Choroid plexus epithelial cell (primary cell): ENCODE results near the gene HECW1.

Experiments used
- DNase-seq: peaks from one replicate; pipeline ENCODE4 v3.0.0-alpha.2; 2010; ENCODE audit warnings: low read depth
- H3K4me3 ChIP-seq: 2 replicates; pipeline ENCODE4 v1.5.1; 2011; ENCODE audit warnings: low read depth, mild to moderate bottlenecking, control low read depth, low read length, moderate library complexity
- TF ChIP-seq, protein P1 (sequence below): conservative IDR thresholded peaks from 2 replicates; pipeline ENCODE4 v1.5.1; 2011; ENCODE audit warnings: low read depth, mild to moderate bottlenecking, control low read depth, inconsistent platforms, low read length, moderate library complexity

HECW1 gene

DNA sequence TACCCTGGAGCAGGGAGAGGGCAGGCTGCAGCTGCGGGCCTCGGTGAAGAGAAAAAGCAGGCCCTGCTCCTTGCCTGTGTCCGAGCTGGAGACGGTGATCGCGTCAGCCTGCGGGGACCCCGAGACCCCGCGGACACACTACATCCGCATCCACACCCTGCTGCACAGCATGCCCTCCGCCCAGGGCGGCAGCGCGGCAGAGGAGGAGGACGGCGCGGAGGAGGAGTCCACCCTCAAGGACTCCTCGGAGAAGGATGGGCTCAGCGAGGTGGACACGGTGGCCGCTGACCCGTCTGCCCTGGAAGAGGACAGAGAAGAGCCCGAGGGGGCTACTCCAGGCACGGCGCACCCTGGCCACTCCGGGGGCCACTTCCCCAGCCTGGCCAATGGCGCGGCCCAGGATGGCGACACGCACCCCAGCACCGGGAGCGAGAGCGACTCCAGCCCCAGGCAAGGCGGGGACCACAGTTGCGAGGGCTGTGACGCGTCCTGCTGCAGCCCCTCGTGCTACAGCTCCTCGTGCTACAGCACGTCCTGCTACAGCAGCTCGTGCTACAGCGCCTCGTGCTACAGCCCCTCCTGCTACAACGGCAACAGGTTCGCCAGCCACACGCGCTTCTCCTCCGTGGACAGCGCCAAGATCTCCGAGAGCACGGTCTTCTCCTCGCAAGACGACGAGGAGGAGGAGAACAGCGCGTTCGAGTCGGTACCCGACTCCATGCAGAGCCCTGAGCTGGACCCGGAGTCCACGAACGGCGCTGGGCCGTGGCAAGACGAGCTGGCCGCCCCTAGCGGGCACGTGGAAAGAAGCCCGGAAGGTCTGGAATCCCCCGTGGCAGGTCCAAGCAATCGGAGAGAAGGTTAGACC, 332.5 kb downstream of the HECW1 start:
- no peak for DNase-seq
- H3K4me3 ChIP-seq, result no peak overlapping the region
- TF ChIP-seq, protein P1, sequence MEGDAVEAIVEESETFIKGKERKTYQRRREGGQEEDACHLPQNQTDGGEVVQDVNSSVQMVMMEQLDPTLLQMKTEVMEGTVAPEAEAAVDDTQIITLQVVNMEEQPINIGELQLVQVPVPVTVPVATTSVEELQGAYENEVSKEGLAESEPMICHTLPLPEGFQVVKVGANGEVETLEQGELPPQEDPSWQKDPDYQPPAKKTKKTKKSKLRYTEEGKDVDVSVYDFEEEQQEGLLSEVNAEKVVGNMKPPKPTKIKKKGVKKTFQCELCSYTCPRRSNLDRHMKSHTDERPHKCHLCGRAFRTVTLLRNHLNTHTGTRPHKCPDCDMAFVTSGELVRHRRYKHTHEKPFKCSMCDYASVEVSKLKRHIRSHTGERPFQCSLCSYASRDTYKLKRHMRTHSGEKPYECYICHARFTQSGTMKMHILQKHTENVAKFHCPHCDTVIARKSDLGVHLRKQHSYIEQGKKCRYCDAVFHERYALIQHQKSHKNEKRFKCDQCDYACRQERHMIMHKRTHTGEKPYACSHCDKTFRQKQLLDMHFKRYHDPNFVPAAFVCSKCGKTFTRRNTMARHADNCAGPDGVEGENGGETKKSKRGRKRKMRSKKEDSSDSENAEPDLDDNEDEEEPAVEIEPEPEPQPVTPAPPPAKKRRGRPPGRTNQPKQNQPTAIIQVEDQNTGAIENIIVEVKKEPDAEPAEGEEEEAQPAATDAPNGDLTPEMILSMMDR, result no peak

DNA sequence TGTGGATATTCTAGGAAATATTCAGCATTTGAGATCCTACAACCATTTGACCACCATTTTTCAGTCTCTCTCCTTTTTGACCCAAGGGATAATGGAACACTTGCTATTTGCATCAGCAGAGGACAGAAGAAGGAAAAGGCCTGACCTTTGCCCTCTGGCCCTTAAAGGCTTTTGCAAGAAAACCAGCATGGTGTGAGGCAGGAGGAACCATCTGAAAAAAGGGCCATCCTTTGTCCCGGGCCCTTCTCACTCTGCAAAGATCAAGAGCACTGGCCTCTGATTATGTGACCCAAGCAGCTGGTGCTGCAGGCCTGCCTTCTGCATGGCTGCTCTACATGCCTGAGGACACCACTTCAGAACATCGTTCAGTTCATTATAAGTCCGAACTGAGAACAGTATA, 337.1 kb downstream of the HECW1 start:
- TF ChIP-seq, protein P1, result no peak
- H3K4me3 ChIP-seq, result no peak overlapping the region
- no peak for DNase-seq

DNA sequence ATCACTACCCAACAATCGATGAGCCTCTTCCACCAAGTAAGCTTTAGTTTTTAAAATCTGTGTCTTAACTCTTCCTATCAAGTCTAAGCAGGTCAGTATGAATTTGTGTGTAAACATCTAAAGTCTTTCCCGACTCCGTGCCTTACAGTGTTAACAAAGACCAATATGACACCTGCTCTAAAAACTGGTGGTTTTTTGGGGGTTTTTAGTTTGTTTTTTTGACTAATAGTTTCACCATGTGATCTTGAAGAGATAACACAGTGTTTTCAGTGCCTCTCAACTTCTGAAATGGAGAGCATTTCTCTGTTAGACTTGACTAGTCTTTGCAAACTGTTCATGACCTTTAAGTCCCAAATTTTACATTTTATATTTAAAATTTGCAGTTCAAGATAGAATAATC, 338.4 kb downstream of the HECW1 start:
- TF ChIP-seq, protein P1, result no peak
- no peak overlapping the region for H3K4me3 ChIP-seq
- DNase-seq, result no peak

DNA sequence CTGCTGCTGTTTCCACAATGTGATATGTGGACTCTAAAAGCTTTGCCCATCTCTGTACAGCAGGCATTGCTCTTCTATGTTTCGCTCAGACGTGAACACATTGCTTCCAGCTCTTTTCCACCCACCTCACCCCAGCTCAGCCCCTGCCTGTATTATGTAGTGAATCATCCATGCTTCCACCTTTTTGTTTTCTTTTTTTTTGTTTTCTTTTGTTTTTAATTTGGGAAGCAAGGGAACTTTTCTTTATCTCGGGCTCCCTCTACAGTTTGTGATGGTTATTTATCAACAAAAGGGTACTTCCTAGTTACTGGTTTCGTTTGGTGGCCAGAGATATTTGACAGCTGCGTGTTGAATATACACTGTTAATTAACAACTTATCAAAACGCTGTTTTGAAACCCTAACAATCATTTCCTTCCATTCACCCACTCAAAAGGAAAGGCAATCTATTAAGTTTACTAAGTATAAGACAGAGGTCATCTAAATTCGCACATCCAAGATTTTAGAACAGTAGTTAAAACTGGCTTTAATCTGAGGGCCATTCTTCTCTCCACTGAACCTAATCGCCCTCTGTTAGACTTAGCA, 342.6 kb downstream of the HECW1 start:
- TF ChIP-seq, protein P1, result peak; percentile 62
- peak; percentile 70 for DNase-seq
- peak overlapping the region; percentile 30 for H3K4me3 ChIP-seq

DNA sequence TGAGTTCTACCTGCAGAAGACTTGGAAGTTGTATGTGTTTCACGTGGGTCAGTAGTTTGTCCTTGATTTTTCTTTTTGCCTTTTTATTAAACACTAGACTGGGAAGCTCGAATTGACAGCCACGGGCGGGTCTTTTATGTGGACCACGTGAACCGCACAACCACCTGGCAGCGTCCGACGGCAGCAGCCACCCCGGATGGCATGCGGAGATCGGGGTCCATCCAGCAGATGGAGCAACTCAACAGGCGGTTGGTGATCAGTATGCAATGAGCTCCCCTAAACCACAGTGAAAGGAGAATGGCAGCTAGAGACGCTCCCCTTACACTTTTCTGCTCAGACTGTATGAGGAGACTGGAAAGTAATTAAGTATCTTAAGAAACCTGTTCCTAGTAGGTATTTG, 343.8 kb downstream of the HECW1 start:
- H3K4me3 ChIP-seq, result no peak overlapping the region
- TF ChIP-seq, protein P1, result peak; percentile 33
- no peak for DNase-seq

DNA sequence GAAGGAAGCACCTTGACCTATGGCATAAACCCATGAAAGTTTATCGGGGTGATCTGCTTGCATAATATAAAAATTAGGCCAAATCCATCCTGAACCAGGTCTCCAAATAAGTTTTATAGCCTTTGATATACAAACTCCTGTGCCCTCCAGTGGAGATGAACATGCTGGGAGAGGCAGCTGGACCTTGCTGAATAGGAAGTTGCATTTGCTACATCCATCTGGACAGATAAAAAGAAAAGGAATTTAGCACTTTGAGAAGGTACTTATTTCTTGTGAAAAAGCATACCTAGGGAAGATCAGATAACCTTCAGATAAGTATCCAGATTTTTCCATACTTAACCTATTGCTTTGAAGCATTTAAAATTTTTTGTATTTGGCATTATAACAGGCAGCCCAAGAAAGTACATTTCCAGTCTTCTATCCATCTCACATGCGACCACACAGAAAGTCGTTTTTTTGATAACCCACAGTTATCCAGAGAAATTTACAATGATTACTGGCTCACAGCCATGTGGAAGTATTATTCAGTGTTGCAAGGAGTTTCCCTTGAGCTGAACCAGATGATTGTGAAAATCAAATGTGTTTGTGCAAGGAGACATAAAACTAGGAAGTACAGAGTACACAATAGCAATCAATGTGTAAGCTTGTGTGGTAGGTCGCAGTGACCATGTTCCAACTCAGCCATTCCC, 346.0 kb downstream of the HECW1 start:
- DNase-seq, result no peak
- TF ChIP-seq, protein P1, result peak; percentile 2

DNA sequence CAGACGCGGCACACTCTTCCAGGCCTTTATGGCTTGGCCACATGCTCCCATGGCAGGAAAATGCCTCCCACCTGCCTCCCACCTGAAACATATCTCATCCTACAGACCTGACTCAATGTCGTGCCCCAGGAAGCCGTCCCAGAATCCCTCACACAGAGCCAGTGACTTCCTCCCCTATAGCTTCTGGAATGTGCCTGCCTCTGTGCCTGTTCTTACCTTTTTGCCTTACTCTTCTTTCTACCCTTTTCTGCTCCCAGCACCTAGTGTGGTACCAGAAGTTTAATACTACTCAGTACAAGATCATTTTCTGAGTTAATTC, 346.5 kb downstream of the HECW1 start:
- no peak overlapping the region for H3K4me3 ChIP-seq
- DNase-seq, result no peak
- TF ChIP-seq, protein P1, result no peak

More for the DNA sequence above, 346.0 kb downstream of the HECW1 start:
- no peak overlapping the region for H3K4me3 ChIP-seq
